Panc1 (cell line): ENCODE measurements around the gene STOML2. TPM values are rescaled to one million over a fixed set of nuclear protein-coding genes. Genes with fewer than 3 reads are reported as not detected.

Experiments used
- ATAC-seq: fragments of 200-7000 bp; cut with Tn5 transposase; 2 replicates; pipeline ENCODE4 v1.9.1; 2020; ENCODE audit warnings: mild to moderate bottlenecking, moderate library complexity
- BruUV-seq: library from RNA; stranded (reverse); fragments of 400-500 nt; replicated peaks from 2 replicates; lab custom pipeline; 2021; lab: Mats Ljungman, UMichigan
- CTCF ChIA-PET: fragments of 300-600 bp; sonication (Branson Sonifier 250); formaldehyde crosslinking; loops from one replicate; lab custom pipeline; 2022; ENCODE audit warnings: antibody characterized with exemption; lab: Charles Lee
- POLR2A ChIA-PET: fragments of 300-600 bp; sonication (Branson Sonifier 250); formaldehyde crosslinking; loops from one replicate; lab custom pipeline; 2022; ENCODE audit warnings: antibody characterized with exemption; lab: Charles Lee
- DNase-seq: peaks from one replicate; pipeline ENCODE4 v3.0.0-alpha.2; 2010; ENCODE audit warnings: low read depth, low spot score
- H3K27ac ChIP-seq: 2 replicates; pipeline ENCODE4 v1.5.1; 2011; ENCODE audit warnings: mild to moderate bottlenecking, low read length, inconsistent platforms
- H3K27me3 ChIP-seq: fragments of 200-500 bp; sonication (Bioruptor generic); 2 replicates; pipeline ENCODE4 v1.6.0; 2014; ENCODE audit warnings: low read length, inconsistent platforms; ENCODE audit not compliant: control insufficient read depth, insufficient read depth
- H3K36me3 ChIP-seq: fragments of 200-500 bp; sonication (Bioruptor generic); 2 replicates; pipeline ENCODE4 v1.5.1; 2014; ENCODE audit warnings: inconsistent platforms, mild to moderate bottlenecking, low read length, moderate library complexity; ENCODE audit not compliant: control insufficient read depth, insufficient read depth
- H3K4me1 ChIP-seq: 2 replicates; pipeline ENCODE4 v1.5.1; 2011; ENCODE audit warnings: inconsistent platforms, mild to moderate bottlenecking, low read length, moderate library complexity; ENCODE audit not compliant: control insufficient read depth, insufficient read depth
- H3K4me3 ChIP-seq, 2 experiments: 2 replicates each; pipeline ENCODE4 v1.5.1; 2011 to 2012; ENCODE audit warnings: low read depth in 2 of 2, low read length in 2 of 2, mild to moderate bottlenecking in 2 of 2, inconsistent platforms in 1 of 2, moderate library complexity in 1 of 2
- H3K9me3 ChIP-seq: fragments of 200-500 bp; sonication (Bioruptor generic); 2 replicates; pipeline ENCODE4 v1.5.1; 2014; ENCODE audit warnings: low read depth, mild to moderate bottlenecking, inconsistent platforms, low read length, moderate library complexity; ENCODE audit not compliant: control insufficient read depth, insufficient read depth
- CTCF ChIP-seq: fragments of 450-650 bp; IDR thresholded peaks from 2 replicates; pipeline ENCODE4 v1.5.1; 2017; ENCODE audit warnings: mild to moderate bottlenecking
- POLR2AphosphoS5 ChIP-seq: IDR thresholded peaks from 2 replicates; pipeline ENCODE4 v1.6.1; 2012; ENCODE audit warnings: mild to moderate bottlenecking, low read depth, low read length, moderate library complexity
- REST ChIP-seq, 2 experiments: IDR thresholded peaks; 2 replicates each; pipeline ENCODE4 v1.6.1; 2011 to 2012; ENCODE audit warnings: low read depth in 2 of 2, control low read depth in 1 of 2, low read length in 1 of 2, mild to moderate bottlenecking in 1 of 2, moderate library complexity in 1 of 2; ENCODE audit not compliant: insufficient read depth in 1 of 2
- SIN3A ChIP-seq: IDR thresholded peaks from 2 replicates; pipeline ENCODE4 v1.6.1; 2012; ENCODE audit warnings: low read depth, mild to moderate bottlenecking, low read length, moderate library complexity, borderline replicate concordance; ENCODE audit not compliant: insufficient read depth
- TCF7L2 ChIP-seq: IDR thresholded peaks from 2 replicates; pipeline ENCODE4 v1.6.1; 2011; ENCODE audit warnings: mild to moderate bottlenecking, low read depth, low read length, inconsistent platforms
- in situ Hi-C: cut with HindIII; loops from 2 replicates; pipeline ENCODE4 v1.10.0; 2016; ENCODE audit warnings: low sequenced_read_pairs, low pct_unique_long_range_greater_than_20kb
- intact Hi-C: fragments of 100-400 bp; cut with micrococcal nuclease; formaldehyde crosslinking; loops from one replicate; pipeline ENCODE4 v1.10.0; 2022; ENCODE audit not compliant: unreplicated experiment
- total RNA-seq: library from RNA; stranded (reverse); gene quantifications from one replicate; pipeline ENCODE4 v1.2.1, GENCODE V29; 2021; ENCODE audit not compliant: unreplicated experiment

STOML2 gene
- total RNA-seq, 1 experiment from 2014 or later, result 264 TPM

- Histone ChIP-seq H3K27me3 (no peaks in the 10 kb centered on the region), H3K36me3 (peaks cover 77% of the 10 kb centered on the region), H3K4me1 (no peaks in the 10 kb centered on the region), H3K4me3 (no peak overlapping the region), H3K9me3 (no peaks in the 10 kb centered on the region), H3K27ac (no peak overlapping the region)
- intact Hi-C loops, result no loop called here
- in situ Hi-C loops, result no loop called here
- ChIA-PET POLR2A (no interaction called here), CTCF (no interaction called here)
- TF ChIP-seq POLR2AphosphoS5 (no peak), SIN3A (no peak), REST (IDR thresholded peaks at IDR 0.05; ENCODE audit: insufficient read depth in 1 of 2, low read depth in 2 of 2, low read length in 1 of 2) (no peak), TCF7L2 (no peak), CTCF (no peak)
- ATAC-seq, result no peak
- BruUV-seq, result no TSS peak
- DNase-seq, result no peak
Measured at GRCh38 chr9:35059438-35059837, 43.5 kb downstream of the STOML2 start.

GRCh38 chr9:35057271-35057620 lies 45.7 kb downstream of the STOML2 start:
- ATAC-seq (no peak), DNase-seq (no peak)
- POLR2A ChIA-PET, result no interaction called here
- no peaks in the 10 kb centered on the region for H3K4me1 ChIP-seq
- intact Hi-C loops, result no loop called here
- CTCF ChIA-PET, result no interaction called here
- in situ Hi-C loops, result no loop called here
- BruUV-seq, result no TSS peak
- no peak for TF ChIP-seq CTCF
- no peak for TF ChIP-seq POLR2AphosphoS5
- no peak for TF ChIP-seq SIN3A
- no peak for TF ChIP-seq REST (IDR thresholded peaks at IDR 0.05; ENCODE audit: insufficient read depth in 1 of 2, low read depth in 2 of 2, low read length in 1 of 2)
- H3K9me3 ChIP-seq, result no peaks in the 10 kb centered on the region
- peaks cover 55% of the 10 kb centered on the region for H3K36me3 ChIP-seq
- no peak overlapping the region for H3K4me3 ChIP-seq
- H3K27me3 ChIP-seq, result no peaks in the 10 kb centered on the region
- H3K27ac ChIP-seq, result no peak overlapping the region
